K562 (cell line): ENCODE results near the gene C19orf67. TPM values are rescaled to one million over a fixed set of nuclear protein-coding genes. Genes with fewer than 3 reads are reported as not detected.
"Not testable (repeated sequence)": the region's sequence is repeated elsewhere in the genome, so short reads cannot be mapped to it uniquely, and the experiment has no call there.

Source experiments
- ARID1B ChIP-seq: fragments of 450-650 bp; IDR thresholded peaks from 2 replicates; pipeline ENCODE4 v1.6.1; 2016; ENCODE audit warnings: antibody characterized with exemption, mild to moderate bottlenecking, inconsistent platforms
- CREB3 ChIP-seq: fragments of 450-650 bp; conservative IDR thresholded peaks from 2 replicates; pipeline ENCODE4 v1.6.1; 2016; ENCODE audit warnings: missing genetic modification characterization, low read depth, mild to moderate bottlenecking, missing compliant biosample characterization, moderate library complexity
- FOXJ2 ChIP-seq: fragments of 200-800 bp; sonication (Bioruptor generic); IDR thresholded peaks from 2 replicates; pipeline ENCODE4 v1.6.1; 2016; ENCODE audit warnings: missing genetic modification characterization, missing compliant biosample characterization
- HLTF ChIP-seq: fragments of 450-650 bp; IDR thresholded peaks from 2 replicates; pipeline ENCODE4 v1.6.1; 2016
- LARP7 ChIP-seq: fragments of 450-650 bp; IDR thresholded peaks from 2 replicates; pipeline ENCODE4 v1.6.1; 2016
- RAD21 ChIP-seq, 2 experiments: fragments of 250-450 bp in 1 of 2; fragments of 450-650 bp in 1 of 2; sonication (Bioruptor Pico) in 1 of 2; formaldehyde crosslinking in 1 of 2; IDR thresholded peaks in 1 of 2; conservative IDR thresholded peaks in 1 of 2; 2 replicates each; pipeline versions ENCODE4 v1.4.0 to v1.8.0; 2020 to 2022; ENCODE audit warnings: mild to moderate bottlenecking in 2 of 2, moderate library complexity in 1 of 2
- SMARCA4 ChIP-seq: fragments of 450-650 bp; IDR thresholded peaks from 2 replicates; pipeline ENCODE4 v1.6.1; 2016
- TOE1 ChIP-seq, 2 experiments: fragments of 450-650 bp in 1 of 2; sonication (generic) in 1 of 2; formaldehyde crosslinking in 1 of 2; IDR thresholded peaks; 2 replicates each; pipeline versions ENCODE4 v1.7.1 to v1.8.0; 2016 to 2022; ENCODE audit warnings: borderline replicate concordance in 2 of 2, mild to moderate bottlenecking in 2 of 2, antibody characterized with exemption in 1 of 2, inconsistent platforms in 1 of 2, low read depth in 1 of 2, missing genetic modification reagents in 1 of 2, moderate library complexity in 1 of 2
- VEZF1 ChIP-seq: fragments of 200-800 bp; sonication (Bioruptor generic); IDR thresholded peaks from 2 replicates; pipeline ENCODE4 v1.6.1; 2017; ENCODE audit warnings: missing genetic modification characterization, missing compliant biosample characterization
- ZNF592 ChIP-seq: fragments of 450-650 bp; IDR thresholded peaks from 2 replicates; pipeline ENCODE4 v1.6.1; 2017; ENCODE audit warnings: antibody characterized with exemption, mild to moderate bottlenecking
- polyA plus RNA-seq, 8 experiments: library from polyadenylated mRNA; depleted of rRNA in 4 of 8; stranded (reverse) in 5 of 8; unstranded in 3 of 8; fragments of >200 nt; fragmentation: Nextera tagmentation in 2 of 8; fragmentation: Illumina TruSeq in 1 of 8; extraction: Ambion mirVana in 2 of 8; extraction: Trizol in 1 of 8; gene quantifications; 2 replicates each; pipeline versions ENCODE4 v1.2.1 to v1.2.3, GENCODE V29; 2011 to 2014; ENCODE audit warnings: inconsistent platforms in 1 of 8, missing spikeins in 1 of 8
- total RNA-seq, 7 experiments: library from RNA; depleted of rRNA in 6 of 7; stranded (reverse); fragments of >200 nt in 6 of 7; fragmentation: Illumina TruSeq in 2 of 7; extraction: Trizol in 2 of 7; gene quantifications; 2 replicates each; pipeline versions ENCODE4 v1.2.1 to v1.2.3, GENCODE V29; 2011 to 2021; ENCODE audit warnings: low replicate concordance in 1 of 7

C19orf67 gene
- total and polyA plus RNA-seq, 9 of the 15 experiments (the other 6 are each of a cell fraction or from before 2014, with no cell fraction given) = 0.29 to 1.8 (median 0.51) TPM; not detected in 3

GRCh38 chr19:14042659-14043608 is 42.6 kb downstream of the C19orf67 start (continued):
- TF ChIP-seq ZNF592 (peak; percentile 73), RAD21 (CRISPR knock-in tag; conservative IDR thresholded peaks at IDR 0.05 in 1 of 2, IDR thresholded peaks at IDR 0.05 in 1 of 2) (peak; percentile 50 to 68), VEZF1 (CRISPR knock-in tag) (peak; percentile 39; the same call in 1 of the 2 replicates), ARID1B (peak; percentile 63), CREB3 (0 out of 2 replicates have a peak, but pooled peaks have one; percentile 51), FOXJ2 (tag) (peak; percentile 97), LARP7 (peak; percentile 34; the same call in 1 of the 2 replicates), HLTF (0 out of 2 replicates have a peak, but pooled peaks have one; percentile 46), TOE1 (IDR thresholded peaks at IDR 0.05; ENCODE audit: borderline replicate concordance) (peak; percentile 65; the same call in 1 of the 2 replicates), SMARCA4 (peak; percentile 59; the same call in 1 of the 2 replicates)
- not testable (repeated sequence) for TF ChIP-seq TOE1 (CRISPR knock-in tag; IDR thresholded peaks at IDR 0.05; ENCODE audit: borderline replicate concordance, low read depth)
